Muscle of arm (tissue), 12 donors: ENCODE data around the gene GLI3. TPM values are rescaled to one million over a fixed set of nuclear protein-coding genes. Genes with fewer than 3 reads are reported as not detected.

ENCODE experiments used
- DNase-seq: peaks from one replicate; pipeline ENCODE4 v3.0.0-alpha.2; 2013
- polyA plus RNA-seq, 12 donors: library from polyadenylated mRNA; unstranded; fragments of 120-200 nt; gene quantifications; one replicate each; pipeline ENCODE4 v1.2.1, GENCODE V29; 2013; ENCODE audit not compliant: insufficient read length in 12 of 12

The GLI3 gene
- polyA plus RNA-seq, 12 donors: 12.1 to 39.9 (median 15.2) TPM; not detected in 1

- DNase-seq: peak; percentile 40
Observed at GRCh38 chr7:42105554-42106358, 131.3 kb downstream of the GLI3 start.

GRCh38 chr7:42104694-42105093 is 132.3 kb downstream of the GLI3 start:
- no peak for DNase-seq

- no peak for DNase-seq
Observed at GRCh38 chr7:42104231-42104630, 132.8 kb downstream of the GLI3 start.

- no peak for DNase-seq
Observed at GRCh38 chr7:42103456-42103855, 133.6 kb downstream of the GLI3 start.

GRCh38 chr7:42103020-42103419 is 134.0 kb downstream of the GLI3 start:
- DNase-seq: no peak

- DNase-seq: no peak
Observed at GRCh38 chr7:42102301-42102700, 134.7 kb downstream of the GLI3 start.

GRCh38 chr7:42100156-42100508 is 136.9 kb downstream of the GLI3 start:
- no peak for DNase-seq

- no peak for DNase-seq
Observed at GRCh38 chr7:42099470-42100155, 137.4 kb downstream of the GLI3 start.

- DNase-seq: no peak
Observed at GRCh38 chr7:42099066-42099465, 137.9 kb downstream of the GLI3 start.

- DNase-seq: no peak
Observed at GRCh38 chr7:42097752-42098151, 139.3 kb downstream of the GLI3 start.

GRCh38 chr7:42096681-42097561 is 140.1 kb downstream of the GLI3 start:
- DNase-seq: peak; percentile 66

- DNase-seq: no peak
Observed at GRCh38 chr7:42096268-42096667, 140.7 kb downstream of the GLI3 start.

- no peak for DNase-seq
Observed at GRCh38 chr7:42095791-42096190, 141.2 kb downstream of the GLI3 start.

- no peak for DNase-seq
Observed at GRCh38 chr7:42093349-42093905, 143.6 kb downstream of the GLI3 start.

- peak; percentile 48 for DNase-seq
Observed at GRCh38 chr7:42091461-42092291, 145.3 kb downstream of the GLI3 start.

- DNase-seq: no peak
Observed at GRCh38 chr7:42090806-42091205, 146.2 kb downstream of the GLI3 start.

- no peak for DNase-seq
Observed at GRCh38 chr7:42090056-42090455, 147.0 kb downstream of the GLI3 start.

GRCh38 chr7:42087616-42088015 is 149.4 kb downstream of the GLI3 start:
- no peak for DNase-seq

- DNase-seq: no peak
Observed at GRCh38 chr7:42085531-42085930, 151.5 kb downstream of the GLI3 start.

GRCh38 chr7:42084263-42084662 is 152.7 kb downstream of the GLI3 start:
- DNase-seq: no peak

- DNase-seq: no peak
Observed at GRCh38 chr7:42083284-42083683, 153.7 kb downstream of the GLI3 start.
